Activated naive CD4-positive, alpha-beta T cell treated with anti-CD3 and anti-CD28 coated beads for 36 hours (primary cell): ENCODE measurements around the gene FAH. TPM values are rescaled to one million over a fixed set of nuclear protein-coding genes. Genes with fewer than 3 reads are reported as not detected.
"Not testable (repeated sequence)": the region's sequence is repeated elsewhere in the genome, so short reads cannot be mapped to it uniquely, and the experiment has no call there.

Experiments
- CTCF ChIA-PET: fragments of 350-600 bp; sonication (Branson Sonifier 250); formaldehyde crosslinking; loops from one replicate; lab custom pipeline; 2021; ENCODE audit warnings: antibody characterized with exemption; lab: Charles Lee
- DNase-seq: peaks from one replicate; pipeline ENCODE4 v3.0.0-alpha.2; 2020
- H3K27ac Mint-ChIP-seq: one replicate; pipeline ENCODE4 v1.8.0; 2021; ENCODE audit warnings: mild to moderate bottlenecking, mixed read lengths
- H3K27me3 Mint-ChIP-seq: one replicate; pipeline ENCODE4 v1.8.0; 2021; ENCODE audit warnings: low read depth, mixed read lengths
- H3K36me3 Mint-ChIP-seq: one replicate; pipeline ENCODE4 v1.8.0; 2021; ENCODE audit warnings: low read depth, mixed read lengths
- H3K4me1 Mint-ChIP-seq: one replicate; pipeline ENCODE4 v1.8.0; 2021; ENCODE audit warnings: low read depth, mixed read lengths
- H3K4me3 Mint-ChIP-seq: one replicate; pipeline ENCODE4 v1.8.0; 2021; ENCODE audit warnings: mild to moderate bottlenecking, moderate library complexity, mixed read lengths
- H3K9me3 Mint-ChIP-seq: one replicate; pipeline ENCODE4 v1.8.0; 2021; ENCODE audit warnings: mixed read lengths
- intact Hi-C: fragments of 100-400 bp; cut with micrococcal nuclease; formaldehyde crosslinking; loops from one replicate; pipeline ENCODE4 v1.15.1; 2023
- total RNA-seq, 2 experiments: library from RNA; stranded (reverse); gene quantifications; one replicate each; pipeline ENCODE4 v1.2.3, GENCODE V29; 2021

Gene FAH
- total RNA-seq, 2 experiments from 2014 or later, result 53.4 to 55.8 TPM

DNA sequence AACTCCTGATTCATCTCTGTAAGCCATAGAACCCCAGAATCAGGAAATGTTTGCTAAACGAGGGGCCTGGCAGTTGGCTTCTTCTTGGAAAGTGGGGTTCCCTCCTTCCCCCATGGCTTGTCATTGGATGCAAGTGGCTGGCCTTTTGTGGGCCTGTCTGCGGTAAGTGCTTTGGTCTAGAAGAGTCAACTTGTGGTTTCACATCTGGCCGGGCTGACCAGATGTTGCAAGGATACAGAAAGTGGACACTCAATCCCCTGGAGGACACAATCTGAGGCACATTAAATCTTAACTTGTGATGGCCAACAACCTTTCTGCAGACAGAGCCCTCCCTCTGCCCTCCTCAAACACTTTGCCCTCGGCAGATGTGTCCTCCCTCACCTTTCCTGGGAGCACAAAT is 1.1 kb downstream of the FAH start:
- DNase-seq, result no peak
- peaks cover 19% of the 10 kb centered on the region for H3K4me1 Mint-ChIP-seq
- no peaks in the 10 kb centered on the region for H3K9me3 Mint-ChIP-seq
- H3K36me3 Mint-ChIP-seq, result peaks cover 4% of the 10 kb centered on the region
- no peaks in the 10 kb centered on the region for H3K27me3 Mint-ChIP-seq
- H3K27ac Mint-ChIP-seq, result no peak overlapping the region
- intact Hi-C loops, result loop anchor here (2.0 to 10.0 kb wide), 4 partner anchors 19 to 841 kb away; partner anchors contain the start of genes BCL2A1 and TMED3
- peak overlapping the region; percentile 87 for H3K4me3 Mint-ChIP-seq
- CTCF ChIA-PET, result interaction anchor here (1.0 kb wide), 1 partner anchor 93 kb away, joined by 4 read pairs; no protein-coding TSS in a partner anchor

DNA sequence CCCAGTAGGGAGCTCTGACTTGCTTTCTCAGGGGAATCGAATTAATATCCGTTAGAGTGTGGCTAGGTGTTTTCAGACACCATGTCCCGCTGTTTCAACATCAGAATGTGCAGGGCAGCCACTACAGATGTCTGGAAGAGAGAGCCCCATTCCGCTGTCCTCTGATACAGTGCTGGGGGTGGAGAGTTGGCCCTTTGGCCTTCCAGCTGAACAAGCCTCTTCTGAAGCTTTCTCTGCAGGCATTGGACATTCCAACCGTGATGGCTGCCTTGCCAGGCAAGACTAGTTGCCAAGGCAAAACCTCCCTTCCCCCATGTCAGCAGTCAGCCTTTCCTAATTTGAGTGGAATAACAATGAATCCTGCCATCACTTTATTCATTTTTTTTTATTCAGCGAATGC is 1.5 kb downstream of the FAH start:
- CTCF ChIA-PET, result no interaction called here
- Mint-ChIP-seq H3K4me1 (peaks cover 19% of the 10 kb centered on the region), H3K4me3 (peak overlapping the region; percentile 87), H3K36me3 (peaks cover 5% of the 10 kb centered on the region), H3K9me3 (no peaks in the 10 kb centered on the region), H3K27ac (no peak overlapping the region), H3K27me3 (no peaks in the 10 kb centered on the region)
- intact Hi-C loops, result loop anchor here (10.0 kb wide), 2 partner anchors 840 kb away; partner anchors contain the start of gene TMED3
- DNase-seq, result no peak

DNA sequence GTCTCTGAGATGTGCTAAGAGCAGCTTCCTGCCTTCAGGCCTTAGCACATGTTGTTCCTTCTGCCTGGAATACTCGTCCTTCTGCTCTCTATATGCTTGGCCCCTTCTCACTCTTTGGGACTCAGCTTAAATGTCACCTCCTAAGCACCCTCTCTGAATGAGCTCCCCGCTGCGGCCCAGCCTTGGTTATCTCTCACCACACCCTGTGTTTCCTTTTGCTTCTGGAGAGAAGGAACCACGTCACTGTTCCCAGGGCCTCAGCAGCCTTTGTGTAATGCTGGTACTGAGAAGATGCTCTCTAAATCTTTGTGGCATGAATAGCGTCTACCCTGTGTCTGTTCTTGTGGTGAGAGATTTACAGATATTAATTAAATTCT is 2.2 kb downstream of the FAH start:
- peaks cover 11% of the 10 kb centered on the region for H3K36me3 Mint-ChIP-seq
- CTCF ChIA-PET, result no interaction called here
- peaks cover 24% of the 10 kb centered on the region for H3K4me1 Mint-ChIP-seq
- intact Hi-C loops, result loop anchor here (10.0 kb wide), 2 partner anchors 840 kb away; partner anchors contain the start of gene TMED3
- no peaks in the 10 kb centered on the region for H3K9me3 Mint-ChIP-seq
- no peak overlapping the region for H3K27ac Mint-ChIP-seq
- DNase-seq, result no peak
- no peak overlapping the region for H3K4me3 Mint-ChIP-seq
- no peaks in the 10 kb centered on the region for H3K27me3 Mint-ChIP-seq

DNA sequence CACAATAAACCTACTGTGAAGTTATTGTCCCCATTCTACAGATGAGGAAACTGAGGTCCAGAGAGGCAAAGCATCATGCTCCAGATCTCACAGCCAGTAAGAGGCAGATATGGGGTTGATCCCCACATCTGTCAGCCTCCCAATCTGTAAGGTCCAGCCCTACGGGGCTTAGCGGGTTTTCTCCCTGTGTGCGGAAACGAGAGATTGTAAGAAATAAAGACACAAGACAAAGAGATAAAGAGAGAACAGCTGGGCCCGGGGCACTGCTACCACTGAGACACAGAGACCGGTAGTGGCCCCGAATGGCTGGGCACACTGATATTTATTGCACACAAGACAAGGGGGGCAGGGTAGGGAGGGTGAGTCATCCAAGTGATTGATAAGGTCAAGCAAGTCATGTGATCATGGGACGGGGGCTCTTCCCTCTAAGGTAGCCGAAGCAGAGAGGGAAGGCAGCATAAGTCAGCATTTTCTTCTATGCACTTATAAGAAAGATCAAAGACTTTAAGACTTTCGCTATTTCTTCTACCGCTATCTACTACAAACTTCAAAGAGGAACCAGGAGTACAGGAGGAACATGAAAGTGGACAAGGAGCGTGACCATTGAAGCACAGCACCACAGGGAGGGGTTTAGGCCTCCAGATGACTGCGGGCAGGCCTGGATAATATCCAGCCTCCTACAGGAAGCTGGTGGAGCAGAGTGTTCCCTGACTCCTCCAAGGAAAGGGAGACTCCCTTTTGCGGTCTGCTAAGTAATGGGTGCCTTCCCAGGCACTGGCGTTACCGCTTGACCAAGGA is 2.8 kb downstream of the FAH start:
- Mint-ChIP-seq H3K36me3 (peaks cover 17% of the 10 kb centered on the region), H3K4me1 (peaks cover 30% of the 10 kb centered on the region)
- H3K9me3 Mint-ChIP-seq, H3K4me3 Mint-ChIP-seq, DNase-seq, CTCF ChIA-PET, H3K27me3 Mint-ChIP-seq, H3K27ac Mint-ChIP-seq: not testable (repeated sequence)
- intact Hi-C loops, result loop anchor here (10.0 kb wide), 2 partner anchors 839 to 841 kb away; partner anchors contain the start of gene TMED3

DNA sequence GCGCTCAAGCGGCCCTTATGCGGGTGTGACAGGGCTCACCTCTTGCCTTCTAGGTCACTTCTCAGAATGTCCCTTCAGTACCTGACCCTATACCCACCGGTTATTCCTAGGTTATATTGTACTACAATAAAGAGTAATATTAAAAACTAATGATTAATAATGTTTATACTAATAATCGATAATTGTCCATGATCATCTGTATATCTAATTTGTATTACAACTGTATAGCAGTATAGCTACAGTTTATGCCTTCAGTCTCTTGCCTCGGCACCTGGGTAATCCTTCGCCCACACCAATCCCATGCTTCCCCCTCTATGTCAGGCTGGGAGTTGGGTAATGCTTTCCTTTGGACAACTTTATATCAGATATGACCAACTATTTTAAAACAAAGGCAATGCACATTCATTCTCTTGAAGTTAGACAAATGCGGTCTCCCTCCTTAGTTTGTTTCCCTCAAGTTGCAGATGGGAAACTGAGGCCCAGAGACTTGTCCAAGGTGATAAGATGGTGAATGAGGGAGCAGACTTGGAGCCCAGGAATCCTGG is 3.4 kb downstream of the FAH start:
- CTCF ChIA-PET, result no interaction called here
- DNase-seq, result no peak
- H3K36me3 Mint-ChIP-seq, result peaks cover 21% of the 10 kb centered on the region
- peaks cover 36% of the 10 kb centered on the region for H3K4me1 Mint-ChIP-seq
- H3K9me3 Mint-ChIP-seq, result no peaks in the 10 kb centered on the region
- no peaks in the 10 kb centered on the region for H3K27me3 Mint-ChIP-seq
- intact Hi-C loops, result loop anchor here (10.0 kb wide), 2 partner anchors 839 to 841 kb away; partner anchors contain the start of gene TMED3
- no peak overlapping the region for H3K27ac Mint-ChIP-seq
- H3K4me3 Mint-ChIP-seq, result no peak overlapping the region

DNA sequence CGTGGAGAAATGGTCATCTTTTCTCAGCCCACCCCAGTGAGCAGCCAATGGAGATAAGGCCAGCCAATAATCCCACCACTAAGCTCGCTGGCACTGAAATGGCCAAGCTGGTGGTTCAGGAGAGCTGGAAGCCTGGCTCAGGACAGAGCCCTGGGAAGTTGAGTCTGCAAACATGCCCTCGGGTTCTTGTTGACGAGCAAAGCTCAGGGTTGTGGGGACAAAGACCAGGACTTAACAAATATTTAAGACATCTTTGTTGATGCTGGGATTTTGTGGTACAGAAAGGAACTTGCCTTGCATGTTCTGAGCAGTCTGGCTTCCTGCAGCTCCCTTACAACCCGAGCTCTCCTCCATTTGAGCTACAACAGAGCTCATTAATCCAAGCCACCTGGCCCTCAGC is 4.4 kb downstream of the FAH start:
- intact Hi-C loops, result loop anchor here (10.0 kb wide), 2 partner anchors 838 to 842 kb away; partner anchors contain the start of gene TMED3
- no peak for DNase-seq
- Mint-ChIP-seq H3K4me3 (no peak overlapping the region), H3K27ac (no peak overlapping the region), H3K9me3 (no peaks in the 10 kb centered on the region), H3K36me3 (peaks cover 26% of the 10 kb centered on the region), H3K4me1 (peaks cover 31% of the 10 kb centered on the region), H3K27me3 (no peaks in the 10 kb centered on the region)
- CTCF ChIA-PET, result no interaction called here

DNA sequence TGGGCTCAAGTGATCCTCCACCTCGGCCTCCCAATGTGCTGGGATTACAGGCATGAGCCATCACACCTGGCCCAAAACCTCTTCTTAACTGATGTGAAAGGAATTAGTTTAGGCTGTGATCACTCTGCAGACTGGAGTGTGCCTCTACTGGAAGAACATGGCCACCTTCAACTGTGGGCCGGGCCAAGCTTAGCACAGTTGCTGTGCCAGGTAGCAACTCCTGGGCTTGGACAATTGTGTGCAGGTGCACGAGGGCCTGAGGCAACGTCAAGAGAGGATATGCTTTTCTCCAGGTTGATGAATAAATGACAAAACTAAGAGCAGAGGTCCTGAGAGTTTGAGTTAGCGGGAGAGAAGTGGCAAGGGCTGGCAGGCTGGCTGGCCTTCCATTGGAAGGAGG is 6.5 kb downstream of the FAH start:
- Mint-ChIP-seq H3K36me3 (peaks cover 40% of the 10 kb centered on the region), H3K27ac (no peak overlapping the region), H3K9me3 (no peaks in the 10 kb centered on the region), H3K4me3 (no peak overlapping the region), H3K27me3 (no peaks in the 10 kb centered on the region), H3K4me1 (peaks cover 21% of the 10 kb centered on the region)
- DNase-seq, result no peak
- intact Hi-C loops, result loop anchor here (10.0 kb wide), 2 partner anchors 836 to 844 kb away; partner anchors contain the start of gene TMED3
- CTCF ChIA-PET, result interaction anchor here (1.0 kb wide), 1 partner anchor 99 kb away, joined by 3 read pairs; the partner anchor contains the start of gene ZFAND6

DNA sequence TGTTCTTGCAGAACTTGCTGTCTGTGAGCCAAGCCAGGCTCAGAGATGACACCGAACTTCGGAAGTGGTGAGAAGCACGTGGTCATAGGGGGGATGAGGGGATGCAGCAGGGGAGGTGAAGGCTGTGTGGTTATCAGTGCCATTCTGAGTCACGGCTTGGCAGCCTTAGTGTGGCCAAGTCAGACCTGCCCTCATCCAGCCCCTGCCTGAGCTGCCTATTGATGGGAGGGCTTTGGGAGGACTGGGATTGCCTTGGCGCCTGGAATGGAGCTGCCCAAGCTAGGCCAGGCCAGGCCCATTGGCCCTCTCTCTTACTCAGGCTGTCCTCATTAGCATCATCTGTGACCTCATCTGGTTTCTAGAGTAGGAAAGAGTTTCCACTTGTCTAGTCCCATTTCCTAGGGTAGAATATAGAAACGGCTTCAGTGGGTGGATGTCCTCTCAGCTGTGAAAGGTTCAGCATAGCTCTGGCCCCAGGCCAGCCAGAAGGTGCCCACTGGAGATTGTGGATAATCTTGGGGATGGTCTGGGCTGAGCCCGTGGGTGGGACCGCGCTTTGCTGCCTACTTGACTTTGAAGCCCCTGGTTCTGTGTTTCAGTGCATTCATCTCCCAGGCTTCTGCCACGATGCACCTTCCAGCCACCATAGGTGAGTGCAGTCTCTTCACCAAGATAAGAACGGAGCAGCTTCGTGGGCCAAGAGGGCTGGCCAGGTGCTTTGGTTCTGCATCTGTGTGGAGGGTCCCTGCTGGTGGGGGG is 7.2 kb downstream of the FAH start:
- intact Hi-C loops, result loop anchor here (1.0 to 10.0 kb wide), 3 partner anchors 8 to 845 kb away; partner anchors contain the start of genes FAH and TMED3
- Mint-ChIP-seq H3K27ac (peak overlapping the region; percentile 73), H3K27me3 (no peaks in the 10 kb centered on the region), H3K4me3 (no peak overlapping the region), H3K4me1 (peaks cover 18% of the 10 kb centered on the region), H3K9me3 (no peaks in the 10 kb centered on the region), H3K36me3 (peaks cover 40% of the 10 kb centered on the region)
- CTCF ChIA-PET, result no interaction called here
- no peak for DNase-seq

DNA sequence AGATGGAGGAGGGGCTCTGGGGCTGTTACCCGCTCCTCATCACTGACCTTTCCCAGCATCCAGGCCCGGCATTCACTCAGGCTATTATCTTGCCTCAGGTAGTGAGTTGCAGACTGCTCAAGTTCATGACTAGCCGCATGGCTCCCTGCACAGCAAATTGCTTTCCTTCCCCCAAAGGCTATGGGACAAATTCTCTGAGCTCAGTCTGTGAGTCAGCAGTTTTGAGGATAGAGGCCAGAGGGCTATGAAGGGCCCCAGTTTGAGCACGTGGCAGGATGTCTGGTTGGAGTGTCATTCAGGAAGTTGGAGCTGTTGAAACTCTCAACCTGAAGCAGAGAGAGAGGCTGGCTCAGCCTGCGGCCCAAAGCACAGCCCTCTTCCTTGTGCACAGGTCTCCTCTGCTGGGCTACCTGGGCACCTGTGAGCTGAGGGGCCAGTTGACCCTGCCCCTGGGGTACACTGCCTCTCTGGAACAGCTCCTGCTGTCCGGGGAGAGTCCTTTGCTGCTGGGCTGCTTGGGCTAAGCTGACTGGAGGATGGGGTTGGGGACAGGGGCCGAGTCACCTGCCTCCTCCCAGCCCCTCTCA is 7.9 kb downstream of the FAH start:
- Mint-ChIP-seq H3K4me3 (no peak overlapping the region), H3K36me3 (peaks cover 40% of the 10 kb centered on the region), H3K9me3 (no peaks in the 10 kb centered on the region), H3K4me1 (peaks cover 18% of the 10 kb centered on the region), H3K27ac (peak overlapping the region; percentile 73), H3K27me3 (no peaks in the 10 kb centered on the region)
- DNase-seq, result peak; percentile 81
- intact Hi-C loops, result loop anchor here (1.0 kb wide), 1 partner anchor 8 kb away; the partner anchor contains the start of gene FAH
- CTCF ChIA-PET, result interaction anchor here (0.6 to 1.0 kb wide), 3 partner anchors 9 to 100 kb away, joined by 3 to 5 read pairs (median 3); no protein-coding TSS in a partner anchor

DNA sequence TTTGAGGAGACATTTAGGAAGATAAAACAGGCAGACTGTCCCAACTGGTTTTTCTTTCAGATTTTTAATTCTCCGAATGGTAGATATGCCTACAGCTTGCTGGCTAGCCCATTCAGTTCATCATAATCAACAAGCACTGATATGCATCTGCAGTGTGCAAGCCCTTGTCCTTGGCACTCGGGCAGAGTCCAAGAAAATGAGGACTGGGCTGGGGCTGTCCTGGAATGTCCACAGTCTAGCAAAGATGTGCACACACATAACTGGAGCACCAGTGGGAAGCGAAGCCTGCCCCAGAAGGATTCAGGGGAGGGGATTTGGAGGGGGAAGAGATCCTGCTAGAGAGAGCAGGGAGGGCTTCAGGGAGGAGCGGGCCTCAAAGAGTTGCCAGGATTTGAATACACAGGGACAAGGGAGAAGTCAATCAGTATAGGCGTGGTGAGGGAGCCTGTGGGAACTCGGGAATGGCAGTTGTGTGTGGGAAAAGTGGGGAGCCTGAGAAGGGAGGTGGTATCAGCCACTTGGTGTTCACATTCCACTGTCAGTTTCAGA is 8.7 kb downstream of the FAH start:
- DNase-seq, result no peak
- Mint-ChIP-seq H3K36me3 (peaks cover 40% of the 10 kb centered on the region), H3K27me3 (no peaks in the 10 kb centered on the region), H3K4me1 (peaks cover 18% of the 10 kb centered on the region), H3K27ac (no peak overlapping the region), H3K4me3 (no peak overlapping the region), H3K9me3 (no peaks in the 10 kb centered on the region)
- CTCF ChIA-PET, result interaction anchor here (0.6 to 1.0 kb wide), 3 partner anchors 9 to 101 kb away, joined by 3 to 5 read pairs (median 3); no protein-coding TSS in a partner anchor
- intact Hi-C loops, result no loop called here

DNA sequence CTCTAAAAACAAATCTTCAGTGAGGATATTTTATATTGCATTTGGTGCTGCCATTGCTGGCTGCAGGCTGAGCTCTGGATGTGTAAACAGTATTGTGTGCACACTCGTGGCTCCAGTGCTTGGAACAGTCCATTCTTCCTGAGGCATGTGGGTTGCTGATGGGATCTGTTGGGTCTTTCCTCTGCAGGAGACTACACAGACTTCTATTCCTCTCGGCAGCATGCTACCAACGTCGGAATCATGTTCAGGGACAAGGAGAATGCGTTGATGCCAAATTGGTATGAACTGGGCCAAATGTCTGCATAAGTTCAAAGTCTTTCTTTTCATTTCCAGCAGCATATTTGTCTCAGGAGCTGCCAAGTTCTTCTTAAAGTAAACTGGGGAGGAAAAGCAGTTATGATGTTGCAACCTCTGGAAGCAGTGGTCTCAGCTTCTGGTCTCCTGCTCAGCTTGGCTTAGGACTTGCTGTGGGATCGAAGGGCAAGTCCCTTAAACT is 9.3 kb downstream of the FAH start:
- no peak for DNase-seq
- Mint-ChIP-seq H3K36me3 (peaks cover 40% of the 10 kb centered on the region), H3K27ac (no peak overlapping the region), H3K4me1 (peaks cover 18% of the 10 kb centered on the region), H3K4me3 (no peak overlapping the region), H3K27me3 (no peaks in the 10 kb centered on the region), H3K9me3 (no peaks in the 10 kb centered on the region)
- CTCF ChIA-PET, result no interaction called here
- intact Hi-C loops, result no loop called here
